GM19463 (cell line): ENCODE results near the gene SENP5.

ENCODE experiments used
- ATAC-seq: cut with Tn5 transposase; IDR thresholded peaks from one replicate; pipeline ENCODE4 v1.9.1; 2021; ENCODE audit warnings: mild to moderate bottlenecking, moderate library complexity; ENCODE audit not compliant: unreplicated experiment

Gene SENP5

GRCh38 chr3:196886144-196886543 lies 18.4 kb downstream of the SENP5 start:
- ATAC-seq: no peak

GRCh38 chr3:196889844-196890708 lies 22.4 kb downstream of the SENP5 start:
- ATAC-seq: no peak

GRCh38 chr3:196894557-196895295 lies 27.0 kb downstream of the SENP5 start:
- no peak for ATAC-seq

- no peak for ATAC-seq
Measured at GRCh38 chr3:196896229-196896628, 28.5 kb downstream of the SENP5 start.

GRCh38 chr3:196901768-196902167 lies 34.0 kb downstream of the SENP5 start:
- ATAC-seq: no peak

- no peak for ATAC-seq
Measured at GRCh38 chr3:196902296-196902695, 34.6 kb downstream of the SENP5 start.

- no peak for ATAC-seq
Measured at GRCh38 chr3:196903740-196904139, 36.0 kb downstream of the SENP5 start.

- no peak for ATAC-seq
Measured at GRCh38 chr3:196914866-196915265, 47.1 kb downstream of the SENP5 start.

GRCh38 chr3:196915375-196915774 lies 47.7 kb downstream of the SENP5 start:
- no peak for ATAC-seq

GRCh38 chr3:196916221-196916620 lies 48.5 kb downstream of the SENP5 start:
- ATAC-seq: no peak

- ATAC-seq: no peak
Measured at GRCh38 chr3:196916995-196917394, 49.3 kb downstream of the SENP5 start.

- no peak for ATAC-seq
Measured at GRCh38 chr3:196918968-196919367, 51.2 kb downstream of the SENP5 start.

GRCh38 chr3:196920733-196921132 lies 53.0 kb downstream of the SENP5 start:
- ATAC-seq: no peak

- ATAC-seq: no peak
Measured at GRCh38 chr3:196927571-196928453, 60.1 kb downstream of the SENP5 start.

- no peak for ATAC-seq
Measured at GRCh38 chr3:196931157-196931556, 63.4 kb downstream of the SENP5 start.

GRCh38 chr3:196931828-196932587 lies 64.3 kb downstream of the SENP5 start:
- no peak for ATAC-seq

GRCh38 chr3:196932600-196932999 lies 64.9 kb downstream of the SENP5 start:
- no peak for ATAC-seq

- no peak for ATAC-seq
Measured at GRCh38 chr3:196936288-196936687, 68.6 kb downstream of the SENP5 start.

GRCh38 chr3:196938124-196938523 lies 70.4 kb downstream of the SENP5 start:
- ATAC-seq: no peak

GRCh38 chr3:196938576-196938975 lies 70.9 kb downstream of the SENP5 start:
- ATAC-seq: no peak
